C4-2B (cell line): ENCODE data around the gene IL6.
"Not testable (repeated sequence)": the region's sequence is repeated elsewhere in the genome, so short reads cannot be mapped to it uniquely, and the experiment has no call there.

Experiments used
- H3K27ac ChIP-seq: fragments of 450-650 bp; 2 replicates; pipeline ENCODE4 v1.5.1; 2017
- ZFX ChIP-seq: fragments of 450-650 bp; IDR thresholded peaks from 2 replicates; pipeline ENCODE4 v1.6.1; 2017
- TF ChIP-seq, protein P1 (sequence below): fragments of 450-650 bp; conservative IDR thresholded peaks from 2 replicates; pipeline ENCODE4 v1.5.1; 2017; ENCODE audit warnings: mild to moderate bottlenecking

Gene IL6

DNA sequence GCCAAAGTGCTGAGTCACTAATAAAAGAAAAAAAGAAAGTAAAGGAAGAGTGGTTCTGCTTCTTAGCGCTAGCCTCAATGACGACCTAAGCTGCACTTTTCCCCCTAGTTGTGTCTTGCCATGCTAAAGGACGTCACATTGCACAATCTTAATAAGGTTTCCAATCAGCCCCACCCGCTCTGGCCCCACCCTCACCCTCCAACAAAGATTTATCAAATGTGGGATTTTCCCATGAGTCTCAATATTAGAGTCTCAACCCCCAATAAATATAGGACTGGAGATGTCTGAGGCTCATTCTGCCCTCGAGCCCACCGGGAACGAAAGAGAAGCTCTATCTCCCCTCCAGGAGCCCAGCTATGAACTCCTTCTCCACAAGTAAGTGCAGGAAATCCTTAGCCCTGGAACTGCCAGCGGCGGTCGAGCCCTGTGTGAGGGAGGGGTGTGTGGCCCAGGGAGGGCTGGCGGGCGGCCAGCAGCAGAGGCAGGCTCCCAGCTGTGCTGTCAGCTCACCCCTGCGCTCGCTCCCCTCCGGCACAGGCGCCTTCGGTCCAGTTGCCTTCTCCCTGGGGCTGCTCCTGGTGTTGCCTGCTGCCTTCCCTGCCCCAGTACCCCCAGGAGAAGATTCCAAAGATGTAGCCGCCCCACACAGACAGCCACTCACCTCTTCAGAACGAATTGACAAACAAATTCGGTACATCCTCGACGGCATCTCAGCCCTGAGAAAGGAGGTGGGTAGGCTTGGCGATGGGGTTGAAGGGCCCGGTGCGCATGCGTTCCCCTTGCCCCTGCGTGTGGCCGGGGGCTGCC is at the start of gene IL6:
IL6 (plus strand) TSS at position 294 of the 807 bp plus-strand sequence; CDS start at position 357, 63 bp downstream.
- H3K27ac ChIP-seq = no peak within 1 kb of the TSS

DNA sequence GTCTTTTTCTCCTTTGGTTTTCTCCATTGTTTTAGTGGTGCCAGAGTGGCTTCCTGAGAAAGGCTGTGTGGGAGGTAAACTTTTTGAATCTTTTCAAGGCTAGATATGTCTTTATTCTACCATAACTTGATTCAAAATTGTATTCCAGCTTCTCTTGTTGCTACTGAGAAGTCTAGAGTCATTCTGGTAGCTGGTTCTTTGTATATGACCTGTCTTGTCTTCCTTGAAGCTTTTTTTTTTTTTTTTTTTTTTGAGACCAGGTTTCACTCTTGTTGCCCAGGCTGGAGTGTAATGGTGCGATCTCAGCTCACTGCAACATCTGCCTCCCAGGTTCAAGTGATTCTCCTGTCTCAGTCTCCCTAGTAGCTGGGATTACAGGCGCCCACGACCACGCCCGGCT is 49.7 kb upstream of the IL6 start:
- not testable (repeated sequence) for H3K27ac ChIP-seq

More for the DNA sequence above, at the start of gene IL6:
- TF ChIP-seq ZFX = no peak

DNA sequence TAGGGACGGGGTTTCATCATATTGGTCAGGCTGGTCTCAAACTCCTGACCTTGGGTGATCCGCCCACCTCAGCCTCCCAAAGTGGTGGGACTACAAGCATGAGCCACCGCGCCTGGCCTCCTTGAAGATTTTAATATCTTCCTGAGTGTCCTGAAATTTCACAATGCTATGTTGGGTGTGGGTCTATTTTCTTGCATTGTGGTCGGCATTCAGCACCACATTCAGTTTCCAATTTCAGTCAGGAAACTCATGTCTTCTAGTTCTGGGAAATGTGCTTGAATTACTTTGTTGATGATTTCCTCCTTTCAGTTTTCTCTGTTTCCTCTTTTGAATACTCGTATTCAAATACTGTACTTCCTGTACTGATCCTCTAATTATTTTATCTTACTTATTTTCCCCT is 49.3 kb upstream of the IL6 start:
- no peak overlapping the region for H3K27ac ChIP-seq
- TF ChIP-seq, protein P1, sequence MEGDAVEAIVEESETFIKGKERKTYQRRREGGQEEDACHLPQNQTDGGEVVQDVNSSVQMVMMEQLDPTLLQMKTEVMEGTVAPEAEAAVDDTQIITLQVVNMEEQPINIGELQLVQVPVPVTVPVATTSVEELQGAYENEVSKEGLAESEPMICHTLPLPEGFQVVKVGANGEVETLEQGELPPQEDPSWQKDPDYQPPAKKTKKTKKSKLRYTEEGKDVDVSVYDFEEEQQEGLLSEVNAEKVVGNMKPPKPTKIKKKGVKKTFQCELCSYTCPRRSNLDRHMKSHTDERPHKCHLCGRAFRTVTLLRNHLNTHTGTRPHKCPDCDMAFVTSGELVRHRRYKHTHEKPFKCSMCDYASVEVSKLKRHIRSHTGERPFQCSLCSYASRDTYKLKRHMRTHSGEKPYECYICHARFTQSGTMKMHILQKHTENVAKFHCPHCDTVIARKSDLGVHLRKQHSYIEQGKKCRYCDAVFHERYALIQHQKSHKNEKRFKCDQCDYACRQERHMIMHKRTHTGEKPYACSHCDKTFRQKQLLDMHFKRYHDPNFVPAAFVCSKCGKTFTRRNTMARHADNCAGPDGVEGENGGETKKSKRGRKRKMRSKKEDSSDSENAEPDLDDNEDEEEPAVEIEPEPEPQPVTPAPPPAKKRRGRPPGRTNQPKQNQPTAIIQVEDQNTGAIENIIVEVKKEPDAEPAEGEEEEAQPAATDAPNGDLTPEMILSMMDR = no peak
- TF ChIP-seq ZFX = no peak

DNA sequence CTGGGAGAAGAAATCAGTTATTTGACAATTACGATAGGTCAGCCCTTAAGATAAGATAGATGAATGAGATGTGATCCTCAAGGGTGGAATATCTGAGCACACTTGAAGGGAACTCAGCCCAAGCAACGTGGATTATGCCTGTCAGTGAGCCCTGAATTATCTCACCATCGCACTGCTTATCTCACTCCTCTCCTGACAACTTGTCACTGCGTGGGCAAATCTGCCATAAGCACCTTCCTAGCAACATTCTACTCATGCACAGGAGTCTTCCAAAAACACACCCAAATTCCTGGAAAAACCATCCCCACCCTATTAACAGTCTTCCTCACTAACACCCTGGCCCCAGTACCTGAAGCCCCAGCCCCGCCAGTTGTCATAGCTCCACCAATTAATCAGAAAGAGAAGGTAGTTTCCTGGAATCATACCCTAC is 46.5 kb upstream of the IL6 start:
- no peak for TF ChIP-seq ZFX
- TF ChIP-seq, protein P1 = no peak

DNA sequence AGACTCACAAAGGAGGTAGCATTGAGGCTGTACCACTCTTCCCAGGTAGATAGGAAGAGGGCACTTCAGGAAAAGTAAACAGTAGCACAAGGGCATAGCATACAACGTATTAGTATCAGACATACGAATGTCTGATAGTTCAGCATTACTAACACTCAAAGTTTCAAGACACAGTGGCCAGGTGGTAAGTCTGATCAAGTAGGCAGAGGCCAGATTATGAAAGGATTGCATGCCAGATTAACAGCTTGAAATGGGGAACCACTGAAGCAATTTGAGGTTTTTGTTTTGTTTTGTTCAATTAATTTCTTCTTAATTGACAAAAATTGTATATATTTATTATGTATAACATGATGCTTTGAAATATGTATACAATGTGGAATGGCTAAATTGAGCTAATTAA is 45.7 kb upstream of the IL6 start:
- TF ChIP-seq ZFX = no peak
- TF ChIP-seq, protein P1 = no peak
- no peak overlapping the region for H3K27ac ChIP-seq

More for the DNA sequence above, 46.5 kb upstream of the IL6 start:
- no peak overlapping the region for H3K27ac ChIP-seq

DNA sequence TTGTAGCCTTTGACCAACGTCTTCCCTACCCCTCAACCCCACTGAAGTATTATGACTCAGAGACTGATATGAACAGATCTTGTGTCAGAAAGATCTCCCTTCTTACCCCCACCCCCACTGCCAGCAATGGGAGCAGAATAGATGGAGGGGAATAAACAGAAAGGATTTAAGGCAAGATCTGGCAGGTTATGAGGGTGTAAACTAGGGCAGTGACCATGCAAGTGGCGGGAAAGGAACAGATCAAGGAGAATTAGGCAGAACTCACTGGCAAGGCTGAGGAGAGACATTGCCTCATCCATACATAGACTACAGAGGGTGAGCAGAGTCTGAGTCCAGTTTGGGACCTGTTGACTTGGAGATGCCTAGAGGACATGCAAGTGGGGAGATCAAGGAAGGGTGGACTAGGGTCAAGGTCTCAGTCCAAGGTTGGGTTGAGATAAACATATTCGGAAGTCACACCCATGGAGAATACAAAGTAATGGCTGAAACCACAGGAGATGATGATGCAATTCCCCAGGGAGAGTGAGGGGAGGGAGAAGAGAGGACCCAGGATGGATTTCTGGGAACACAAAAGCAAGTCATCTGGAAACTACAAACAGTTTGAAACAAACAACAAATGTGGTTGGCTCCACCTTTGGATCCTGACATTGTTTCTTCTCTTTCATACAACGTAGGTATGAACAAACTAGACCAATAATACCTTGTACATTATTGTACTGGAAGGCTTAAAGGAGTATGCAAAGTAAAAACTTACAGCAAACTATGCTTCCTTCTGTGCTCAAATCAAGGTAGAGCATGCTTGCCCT is 44.9 kb upstream of the IL6 start:
- TF ChIP-seq, protein P1 = no peak
- no peak for TF ChIP-seq ZFX
- H3K27ac ChIP-seq = no peak overlapping the region

DNA sequence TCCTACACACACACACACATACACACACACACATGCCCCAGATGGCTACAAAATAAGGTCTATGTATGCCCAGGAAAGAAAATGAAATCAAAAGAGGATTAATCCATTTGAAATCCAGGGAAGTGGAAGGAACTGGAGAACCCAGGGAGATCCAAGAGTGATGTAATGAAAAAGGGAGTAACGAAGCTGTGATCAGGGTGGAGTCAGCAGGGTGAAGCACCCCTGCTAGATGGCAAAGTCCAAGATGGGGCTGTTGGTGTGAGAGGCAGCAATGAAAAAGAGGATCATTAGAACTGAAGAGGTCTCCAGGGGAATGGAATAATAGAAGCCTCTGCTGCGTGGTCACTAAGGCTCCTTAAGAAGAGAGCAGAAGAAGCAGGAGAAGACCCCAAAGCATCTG is 43.6 kb upstream of the IL6 start:
- no peak overlapping the region for H3K27ac ChIP-seq
- TF ChIP-seq, protein P1 = no peak
- TF ChIP-seq ZFX = no peak

DNA sequence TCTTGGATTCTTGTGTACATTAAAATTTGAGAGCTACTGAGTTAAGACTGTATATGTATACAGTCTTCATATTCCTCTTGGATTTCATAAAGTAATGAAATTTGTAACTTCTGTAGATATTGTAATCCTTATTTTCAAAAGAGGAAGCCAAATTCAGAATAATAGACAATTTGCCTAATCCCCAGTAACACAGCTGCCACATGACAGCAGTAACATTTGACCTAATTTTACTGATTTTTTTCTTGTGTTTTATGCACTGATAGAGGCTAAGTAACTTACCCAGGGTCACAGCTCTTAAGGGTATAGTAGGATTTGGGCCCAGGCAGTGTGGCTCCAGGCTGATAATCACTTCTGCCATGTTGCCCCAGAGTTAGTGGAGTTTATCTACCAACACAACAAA is 40.4 kb upstream of the IL6 start:
- no peak overlapping the region for H3K27ac ChIP-seq
- TF ChIP-seq, protein P1 = no peak
- TF ChIP-seq ZFX = no peak
